Stomach (tissue), 4 donors: ENCODE results near the gene IFITM10.

Experiments used
- CTCF ChIP-seq, 7 experiments: fragments of 450-650 bp in 4 of 7; fragments of 200-600 bp in 3 of 7; sonication (generic) in 3 of 7; IDR thresholded peaks; one replicate each; pipeline ENCODE4 v1.5.1; 2016 to 2019; ENCODE audit warnings: antibody characterized with exemption in 7 of 7, control low read depth in 2 of 7, mild to moderate bottlenecking in 1 of 7
- EP300 ChIP-seq: sonication (generic); formaldehyde crosslinking; IDR thresholded peaks from one replicate; pipeline ENCODE4 v1.6.1; 2017; ENCODE audit warnings: antibody characterized with exemption
- POLR2A ChIP-seq, 4 donors: fragments of 450-650 bp; IDR thresholded peaks; one replicate each; pipeline ENCODE4 v1.6.1; 2016; ENCODE audit warnings: antibody characterized with exemption in 4 of 4, control low read depth in 2 of 4, mild to moderate bottlenecking in 1 of 4, moderate library complexity in 1 of 4
- POLR2AphosphoS5 ChIP-seq, 3 donors: sonication (generic); formaldehyde crosslinking; IDR thresholded peaks; one replicate each; pipeline ENCODE4 v1.6.1; 2016; ENCODE audit warnings: antibody characterized with exemption in 3 of 3

GRCh38 chr11:1767399-1768140 lies 17.2 kb upstream of the IFITM10 start:
- TF ChIP-seq POLR2A (IDR thresholded peaks at IDR 0.05): no peak
- TF ChIP-seq EP300: no peak
- TF ChIP-seq POLR2AphosphoS5 (IDR thresholded peaks at IDR 0.05): no peak
- TF ChIP-seq CTCF (IDR thresholded peaks at IDR 0.05): no peak
